HG02938 (cell line): ENCODE results near the gene LARP1.

Experiments used
- ATAC-seq: cut with Tn5 transposase; IDR thresholded peaks from one replicate; pipeline ENCODE4 v1.9.1; 2021; ENCODE audit warnings: mild to moderate bottlenecking, moderate library complexity; ENCODE audit not compliant: unreplicated experiment

The LARP1 gene

DNA sequence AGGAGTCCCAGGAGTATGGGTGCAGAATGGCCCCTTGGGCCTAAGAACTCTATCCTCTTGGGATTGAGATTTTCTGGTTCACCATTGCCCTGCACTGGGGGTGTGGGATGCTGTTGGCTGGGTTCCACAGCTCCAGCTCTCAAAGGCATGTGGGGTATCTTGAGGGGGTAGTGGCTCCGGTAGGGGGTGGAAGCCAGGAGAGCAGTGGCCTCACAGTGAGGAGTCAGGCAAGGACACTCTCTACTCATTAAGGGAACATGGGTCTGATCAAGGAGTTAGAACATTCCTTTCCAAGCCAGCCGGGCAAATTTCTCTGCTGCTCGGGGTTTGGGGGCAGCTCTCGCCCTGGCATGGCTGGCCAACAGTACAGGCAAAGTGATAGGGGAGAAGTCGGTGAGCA lies 33.0 kb downstream of the LARP1 start:
- ATAC-seq: no peak

- ATAC-seq: peak; percentile 79
Observed at GRCh38 chr5:154791535-154791934, 36.4 kb downstream of the LARP1 start.

GRCh38 chr5:154793599-154794524 lies 38.7 kb downstream of the LARP1 start:
- no peak for ATAC-seq

GRCh38 chr5:154794525-154795234 lies 39.5 kb downstream of the LARP1 start:
- ATAC-seq: no peak

DNA sequence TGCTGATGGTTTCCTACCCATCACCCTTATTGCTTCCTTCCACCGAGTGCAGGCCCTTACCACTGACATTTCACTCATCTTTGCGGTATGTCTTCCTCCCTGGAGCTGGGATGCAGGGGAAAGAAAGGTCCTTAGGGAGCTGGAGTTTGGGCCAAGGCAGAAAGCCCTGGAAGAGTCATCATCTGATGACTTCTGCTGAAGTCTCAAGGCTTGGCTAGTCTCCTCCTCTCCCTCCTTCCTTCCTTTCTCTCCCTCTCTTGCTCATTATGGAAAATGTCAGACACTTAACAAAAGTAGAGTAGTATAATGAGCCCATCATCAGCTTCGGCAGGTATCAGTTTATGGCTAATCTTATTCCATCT lies 40.0 kb downstream of the LARP1 start:
- ATAC-seq: no peak

DNA sequence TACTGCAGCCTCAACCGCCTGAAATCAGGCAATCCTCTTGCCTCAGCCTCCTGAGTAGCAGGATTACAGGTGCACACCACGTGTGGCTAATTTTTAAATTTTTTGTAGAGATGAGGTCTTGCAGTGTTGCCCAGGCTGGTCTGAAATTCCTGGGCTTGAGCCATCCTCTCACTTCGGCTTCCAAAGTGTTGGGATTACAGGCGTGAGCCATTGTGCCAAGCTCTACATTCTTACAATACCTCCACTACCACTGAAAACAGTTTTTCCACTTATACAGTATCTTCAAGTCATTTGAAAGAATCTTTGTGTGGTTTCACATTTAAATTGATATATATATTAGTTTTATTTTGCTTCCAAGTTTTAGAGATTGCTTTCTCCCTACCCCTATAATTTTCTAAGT lies 42.6 kb downstream of the LARP1 start:
- no peak for ATAC-seq

- no peak for ATAC-seq
Observed at GRCh38 chr5:154800582-154800981, 45.4 kb downstream of the LARP1 start.

- no peak for ATAC-seq
Observed at GRCh38 chr5:154801083-154801482, 45.9 kb downstream of the LARP1 start.

DNA sequence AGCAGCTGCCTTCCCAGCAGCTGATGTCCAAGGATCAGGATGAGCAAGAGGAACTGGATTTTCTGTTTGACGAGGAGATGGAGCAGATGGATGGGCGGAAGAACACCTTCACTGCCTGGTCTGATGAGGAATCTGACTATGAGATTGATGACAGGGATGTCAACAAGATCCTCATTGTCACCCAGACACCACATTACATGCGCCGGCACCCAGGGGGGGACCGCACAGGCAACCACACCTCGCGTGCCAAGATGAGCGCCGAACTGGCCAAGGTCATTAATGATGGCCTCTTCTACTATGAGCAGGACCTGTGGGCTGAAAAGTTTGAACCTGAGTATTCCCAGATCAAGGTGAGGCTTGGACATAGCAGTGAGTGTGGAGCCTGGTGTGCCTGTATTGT lies 46.9 kb downstream of the LARP1 start:
- ATAC-seq: no peak

DNA sequence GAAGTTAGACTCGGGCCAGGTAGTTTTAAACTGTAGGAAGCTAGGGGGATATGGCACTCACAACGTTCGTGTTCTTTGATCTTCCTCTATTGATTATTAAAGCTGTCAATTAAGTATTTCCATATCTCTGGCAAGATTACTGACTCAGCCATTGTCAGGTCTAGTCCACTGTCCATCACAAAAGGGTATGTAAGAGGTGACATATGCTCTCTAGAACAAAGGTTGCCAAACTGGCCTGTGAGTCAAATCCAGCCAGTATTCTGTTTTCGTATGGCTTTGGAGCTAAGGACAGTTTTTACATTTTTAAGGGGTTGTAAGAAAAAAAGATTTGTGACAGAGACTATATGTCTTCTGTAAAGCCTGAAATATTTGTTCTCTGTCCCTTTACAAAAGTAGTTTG lies 51.0 kb downstream of the LARP1 start:
- ATAC-seq: no peak

DNA sequence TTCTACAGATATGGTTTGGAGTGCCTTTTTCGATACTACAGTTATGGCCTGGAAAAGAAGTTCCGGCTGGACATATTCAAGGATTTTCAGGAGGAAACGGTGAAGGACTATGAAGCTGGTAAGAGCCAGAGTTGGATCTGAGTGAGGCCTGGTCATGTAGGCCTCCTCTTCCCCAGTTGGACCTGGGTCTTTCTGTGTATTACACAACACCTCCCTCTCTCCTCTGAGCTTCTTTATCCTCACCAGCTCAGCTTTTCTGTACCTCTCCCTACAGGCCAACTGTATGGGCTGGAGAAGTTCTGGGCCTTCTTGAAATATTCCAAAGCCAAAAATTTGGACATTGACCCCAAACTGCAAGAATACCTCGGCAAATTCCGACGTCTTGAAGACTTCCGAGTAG lies 56.1 kb downstream of the LARP1 start:
- no peak for ATAC-seq

- ATAC-seq: no peak
Observed at GRCh38 chr5:154811653-154812465, 56.7 kb downstream of the LARP1 start.

DNA sequence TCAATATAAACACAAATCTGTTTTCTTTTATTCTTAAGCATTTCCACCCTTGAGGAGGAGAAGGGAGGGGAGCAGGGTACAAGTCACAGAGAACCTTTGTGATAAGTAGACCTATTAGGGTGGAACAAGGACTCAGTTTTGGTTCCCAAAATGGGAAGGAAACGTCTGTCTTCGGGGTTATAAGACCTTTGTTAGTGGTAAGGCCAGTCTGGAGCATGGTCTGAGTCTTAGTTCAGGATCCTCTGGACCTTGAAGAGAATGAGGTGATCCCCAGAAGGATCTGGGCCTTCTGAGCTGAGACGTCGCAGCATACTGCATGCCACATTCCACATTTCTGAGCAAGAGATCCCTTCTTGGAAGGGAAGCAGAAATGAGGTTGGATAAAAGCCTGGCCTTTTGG lies 58.0 kb downstream of the LARP1 start:
- no peak for ATAC-seq

- no peak for ATAC-seq
Observed at GRCh38 chr5:154813736-154814135, 58.6 kb downstream of the LARP1 start.

DNA sequence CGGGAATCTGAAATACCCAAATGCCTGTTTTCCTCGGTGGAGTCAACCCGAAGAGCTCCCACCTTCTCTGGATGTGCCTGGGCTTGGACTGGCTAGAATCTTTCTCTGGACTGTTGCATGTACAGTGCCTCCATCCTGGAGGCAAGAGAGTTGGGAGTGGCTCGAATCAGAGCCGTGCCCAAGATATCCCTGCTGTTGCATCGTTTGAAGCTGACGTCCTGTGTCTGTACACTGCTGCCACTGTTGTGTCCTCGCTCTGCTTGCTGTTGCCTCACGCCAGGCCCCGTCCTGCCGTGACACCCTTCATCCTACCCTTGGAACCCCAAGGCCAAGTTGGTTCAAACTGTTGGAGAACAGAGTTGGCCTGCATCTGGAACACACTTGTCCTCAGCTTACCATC lies 59.8 kb downstream of the LARP1 start:
- ATAC-seq: no peak

DNA sequence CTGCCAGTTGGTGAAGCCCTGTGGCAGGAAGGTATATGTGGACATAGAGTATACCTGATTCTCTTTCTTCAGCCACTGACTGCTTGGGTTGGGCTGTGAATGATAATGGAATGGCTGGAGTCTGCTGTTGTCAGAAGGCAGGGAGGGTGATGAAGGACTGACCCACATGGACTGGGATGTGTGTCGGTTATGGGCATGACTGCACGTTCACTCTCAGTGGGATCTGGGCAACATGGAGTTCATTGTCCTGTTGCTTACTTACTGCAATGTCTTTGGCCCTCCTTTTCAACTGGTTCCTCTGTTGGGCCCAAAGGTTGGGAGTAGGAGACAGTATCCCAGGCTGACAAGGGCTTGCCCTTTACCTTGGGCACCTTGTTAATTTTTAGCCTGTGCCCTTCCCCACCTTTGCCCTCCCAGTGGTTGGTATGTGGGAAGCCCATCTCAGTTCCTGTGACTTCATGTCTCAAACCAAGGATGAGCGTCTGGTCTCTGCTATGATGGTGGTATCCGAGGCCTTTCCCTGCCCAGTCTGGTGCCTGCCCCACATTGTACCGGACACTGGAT lies 60.6 kb downstream of the LARP1 start:
- ATAC-seq: no peak

DNA sequence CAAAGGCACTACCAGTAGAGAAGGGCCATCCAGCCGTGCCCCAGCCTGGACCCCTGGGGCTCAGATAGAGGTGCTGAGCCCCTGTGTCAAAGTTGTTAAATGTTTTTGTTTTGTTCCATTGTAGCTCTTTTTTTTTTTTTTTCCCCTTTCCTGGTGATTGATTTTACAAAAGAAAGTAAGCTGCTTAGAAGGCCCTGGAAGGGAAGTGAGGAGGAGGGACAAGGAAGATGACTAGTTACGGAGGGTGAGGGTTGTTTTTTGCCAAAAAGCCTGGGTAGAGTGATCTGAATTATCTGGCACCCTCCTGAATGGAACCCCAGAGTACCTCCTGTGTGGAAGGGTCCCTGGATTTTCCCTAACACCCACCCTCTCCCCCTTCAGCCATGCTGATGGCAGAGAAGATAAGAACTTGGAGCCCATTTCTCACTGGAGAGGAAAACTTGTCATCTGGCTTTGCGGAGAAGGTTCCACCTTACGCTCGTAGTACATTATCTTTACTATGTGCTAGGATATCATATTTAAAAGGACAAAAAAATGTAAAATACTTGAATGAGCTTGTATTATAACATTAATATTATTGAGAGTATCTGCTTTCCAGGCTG lies 61.8 kb downstream of the LARP1 start:
- ATAC-seq: no peak

GRCh38 chr5:154817815-154818214 lies 62.6 kb downstream of the LARP1 start:
- no peak for ATAC-seq

DNA sequence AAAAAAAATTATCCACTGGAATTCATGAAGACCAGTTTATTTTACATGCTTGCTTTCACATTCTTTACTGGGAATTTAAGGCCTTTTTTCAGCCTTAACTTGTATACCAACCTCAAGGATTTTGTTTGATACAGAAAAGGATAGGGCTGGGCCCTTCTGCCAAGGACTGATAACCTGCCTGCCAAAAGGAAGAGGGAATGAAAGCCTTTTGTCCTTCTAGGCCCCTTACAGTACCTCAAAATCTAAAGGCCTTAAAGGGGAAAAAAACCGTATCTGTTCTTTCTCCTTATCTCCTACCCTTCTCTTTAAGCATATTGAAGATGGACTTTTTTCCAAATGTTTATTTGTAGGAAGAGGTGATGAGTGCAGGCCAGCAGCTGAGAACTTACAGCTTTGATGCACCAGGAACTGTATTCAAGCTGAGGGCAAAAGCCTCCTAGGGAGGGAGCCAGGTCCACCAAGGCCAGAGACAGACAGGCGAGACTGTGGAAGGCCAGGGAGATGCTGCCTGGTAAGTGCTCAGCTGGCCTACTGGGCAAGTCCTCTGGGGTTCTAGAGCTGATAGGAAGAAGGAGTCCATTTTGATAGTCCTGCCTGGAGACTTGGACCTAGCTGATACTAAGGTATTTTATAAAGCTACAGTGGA lies 63.4 kb downstream of the LARP1 start:
- ATAC-seq: no peak

GRCh38 chr5:154819546-154819945 lies 64.4 kb downstream of the LARP1 start:
- no peak for ATAC-seq
